NCI-H2196 (cell line): ENCODE data around the gene APEH.
A peak's percentile ranks its signal among the peaks of the same experiment; 100 is the strongest.

Experiments
- DNase-seq: peaks from one replicate; lab custom pipeline; 2025; ENCODE audit not compliant: unreplicated experiment; lab: John Stamatoyannopoulos, UW

APEH gene

DNA sequence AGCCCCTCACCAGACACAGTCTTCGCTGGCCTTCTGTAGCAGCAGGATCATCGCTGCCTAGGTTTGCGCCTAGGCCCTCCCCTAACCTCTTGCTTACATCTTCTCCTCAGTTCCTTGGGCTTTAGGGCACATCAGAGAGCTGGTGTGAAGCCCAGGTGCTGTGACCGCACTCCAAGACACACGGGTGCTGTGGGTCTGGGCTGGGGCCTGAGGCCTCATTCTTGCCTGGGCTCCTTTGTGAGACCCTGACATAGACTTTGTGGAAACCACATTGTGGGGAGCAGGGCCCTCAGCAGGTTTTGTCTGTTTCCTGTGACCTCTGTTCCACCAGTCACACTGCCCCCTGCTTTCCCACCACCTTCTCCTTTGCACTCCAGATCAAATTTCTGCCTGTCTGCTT lies 37.3 kb downstream of the APEH start:
- no peak for DNase-seq

DNA sequence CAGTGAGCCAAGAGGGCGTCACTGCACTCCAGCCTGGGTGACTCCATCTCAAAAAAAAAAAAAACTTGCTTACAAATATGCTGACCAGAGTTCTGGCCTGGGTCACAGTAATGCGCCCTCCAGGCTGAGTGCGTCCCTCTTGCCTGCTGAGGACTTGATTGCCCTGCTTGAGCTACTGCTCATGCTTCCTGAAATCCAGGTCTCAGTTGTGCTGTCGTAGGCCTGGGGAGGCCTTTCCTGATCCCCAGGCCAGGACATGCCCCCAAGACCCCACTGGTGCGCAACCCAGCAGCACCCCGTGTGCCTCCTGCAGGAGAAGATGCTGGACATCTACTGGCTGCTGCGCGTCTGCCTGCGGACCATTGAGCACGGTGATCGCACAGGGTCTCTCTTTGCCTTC lies 38.0 kb downstream of the APEH start:
- no peak for DNase-seq

DNA sequence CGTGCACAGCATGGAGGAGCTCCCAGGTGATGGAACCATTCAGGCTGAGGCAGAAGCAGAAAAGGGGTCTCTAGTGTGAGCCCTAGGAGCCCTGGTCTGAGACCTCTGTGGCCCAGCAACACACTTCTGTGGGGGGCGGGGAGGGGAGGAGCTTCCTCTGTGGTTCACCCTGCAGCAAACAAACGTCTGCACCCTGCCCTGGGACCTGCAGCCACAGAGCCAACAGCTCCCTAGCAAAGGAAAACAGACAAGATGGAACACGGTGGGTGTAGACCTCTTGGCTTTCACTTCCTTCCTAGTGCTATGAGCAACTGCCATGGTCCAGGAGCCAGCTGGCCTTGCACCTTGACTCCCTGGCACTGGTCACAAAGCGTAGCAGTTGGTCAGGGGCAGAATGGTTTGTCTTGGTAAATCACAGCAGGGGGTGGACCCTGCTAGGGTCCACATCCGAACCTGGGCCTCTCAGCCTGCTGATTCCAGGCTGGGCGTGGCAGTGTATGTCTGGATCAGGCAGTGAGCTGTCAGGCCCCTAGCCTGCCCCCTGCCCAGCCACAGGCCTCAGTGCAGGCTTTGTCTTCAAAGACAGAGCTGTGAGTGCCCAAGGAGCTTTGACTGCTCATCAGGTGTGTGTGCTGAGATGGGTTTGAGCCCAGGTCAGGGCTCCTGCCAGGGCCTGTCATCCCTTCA lies 38.6 kb downstream of the APEH start:
- no peak for DNase-seq

DNA sequence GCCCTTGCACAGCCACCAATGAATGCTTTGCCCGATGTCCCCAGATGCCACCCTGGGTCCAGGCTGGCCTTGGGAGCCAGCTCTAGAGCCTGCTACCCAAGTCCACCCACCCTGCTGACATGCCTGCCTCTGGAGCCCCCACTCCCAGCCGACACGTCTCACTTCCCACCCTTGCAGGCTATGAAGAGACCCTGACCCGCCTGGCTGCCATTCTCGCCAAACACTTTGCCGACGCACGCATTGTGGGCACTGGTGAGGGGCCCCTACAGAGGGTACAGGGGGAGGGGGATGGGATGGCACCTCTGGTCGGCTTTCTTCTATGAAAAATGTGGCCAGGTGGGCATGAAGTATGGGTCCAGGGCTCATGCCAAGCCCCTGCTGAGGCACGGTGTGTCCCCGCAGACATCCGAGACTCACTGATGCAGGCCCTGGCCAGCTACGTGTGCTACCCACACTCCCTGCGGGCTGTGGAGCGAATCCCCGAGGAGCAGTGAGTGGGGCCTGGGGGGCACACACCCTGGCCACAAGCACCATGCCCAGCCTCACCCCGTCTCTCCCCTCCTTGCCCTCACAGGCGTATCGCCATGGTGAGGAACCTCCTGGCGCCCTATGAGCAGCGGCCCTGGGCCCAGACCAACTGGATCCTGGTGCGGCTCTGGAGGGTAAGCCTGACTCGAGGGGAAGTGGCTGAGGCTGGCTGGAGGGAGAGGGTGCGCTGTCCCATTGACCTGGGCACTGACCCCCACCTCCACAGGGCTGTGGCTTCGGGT lies 39.4 kb downstream of the APEH start:
- no peak for DNase-seq

DNA sequence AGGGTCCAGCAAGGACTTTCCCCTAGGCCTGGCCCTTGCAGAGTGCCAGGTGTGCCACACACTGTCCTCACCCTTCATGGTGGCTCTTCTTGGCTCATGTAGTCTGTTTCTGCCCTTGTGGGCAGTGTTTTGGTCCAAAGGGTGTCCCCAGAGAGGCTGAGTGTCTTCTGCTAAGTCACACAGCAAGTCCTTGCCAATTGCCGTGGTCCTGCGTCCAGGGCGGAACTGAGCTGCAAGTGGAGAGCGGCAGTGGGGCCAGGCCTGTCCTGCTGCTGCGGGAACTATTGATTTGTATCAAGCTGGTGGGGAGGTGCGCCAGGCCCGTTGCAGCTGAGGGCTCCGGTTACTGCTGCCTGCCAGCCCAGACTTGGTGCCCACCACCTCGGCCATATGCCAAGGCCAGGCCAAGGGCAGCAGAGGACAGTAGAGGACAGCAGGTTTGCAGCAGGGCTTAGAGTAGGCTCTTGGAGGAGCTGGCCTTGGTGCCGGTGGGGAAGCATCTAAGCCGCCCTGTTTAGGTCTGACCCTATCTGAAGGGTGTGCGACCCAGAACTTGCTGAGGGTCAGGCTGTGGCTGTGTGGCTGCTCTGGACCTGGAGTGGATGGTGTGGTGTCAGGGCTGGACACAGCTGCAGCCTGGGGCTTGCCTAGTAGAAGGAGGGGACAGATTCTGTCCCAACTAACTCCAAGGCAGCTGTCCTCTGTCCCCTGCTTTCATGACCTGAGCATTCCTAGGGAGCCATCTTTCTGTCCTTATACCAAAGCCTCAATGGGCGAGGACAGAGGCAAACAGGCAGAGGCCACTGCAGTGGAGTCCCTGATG lies 40.8 kb downstream of the APEH start:
- DNase-seq, result no peak

DNA sequence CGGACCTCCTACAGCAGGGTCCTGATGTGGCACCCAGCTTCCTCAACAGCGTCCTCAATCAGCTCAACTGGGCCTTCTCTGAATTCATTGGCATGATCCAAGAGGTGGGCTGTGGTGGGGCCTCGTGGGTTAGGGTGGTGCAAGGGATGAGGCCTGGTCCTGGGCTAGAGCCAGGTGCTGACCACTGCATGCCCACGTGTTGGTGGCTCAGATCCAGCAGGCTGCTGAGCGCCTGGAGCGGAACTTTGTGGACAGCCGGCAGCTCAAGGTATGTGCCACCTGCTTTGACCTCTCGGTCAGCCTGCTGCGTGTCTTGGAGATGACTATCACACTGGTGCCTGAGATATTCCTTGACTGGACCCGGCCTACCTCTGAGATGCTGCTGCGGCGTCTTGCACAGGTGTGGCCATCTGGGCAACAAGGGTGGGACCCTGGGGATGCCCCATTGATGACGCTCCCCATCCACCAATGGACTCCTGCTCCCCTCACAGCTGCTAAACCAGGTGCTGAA lies 41.5 kb downstream of the APEH start:
- DNase-seq, result no peak

DNA sequence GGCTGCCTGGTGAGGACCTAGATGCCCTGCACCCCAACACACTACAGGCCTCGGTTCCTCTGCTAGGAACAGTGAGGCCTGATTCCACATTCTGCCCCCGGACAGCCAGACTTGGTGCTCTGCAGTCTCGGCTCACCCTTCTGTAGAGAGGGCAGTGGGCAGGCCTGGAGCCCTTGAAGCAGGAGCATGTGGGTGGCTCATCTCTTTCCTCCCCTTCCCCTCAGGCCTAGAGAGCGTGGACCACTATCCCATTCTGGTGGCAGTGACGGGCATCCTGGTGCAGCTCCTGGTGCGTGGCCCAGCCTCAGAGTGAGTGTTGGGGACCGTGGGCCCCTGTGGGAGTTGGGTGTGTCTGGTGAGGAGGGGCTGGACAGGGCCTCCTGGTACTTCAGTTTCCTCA lies 42.0 kb downstream of the APEH start:
- no peak for DNase-seq

DNA sequence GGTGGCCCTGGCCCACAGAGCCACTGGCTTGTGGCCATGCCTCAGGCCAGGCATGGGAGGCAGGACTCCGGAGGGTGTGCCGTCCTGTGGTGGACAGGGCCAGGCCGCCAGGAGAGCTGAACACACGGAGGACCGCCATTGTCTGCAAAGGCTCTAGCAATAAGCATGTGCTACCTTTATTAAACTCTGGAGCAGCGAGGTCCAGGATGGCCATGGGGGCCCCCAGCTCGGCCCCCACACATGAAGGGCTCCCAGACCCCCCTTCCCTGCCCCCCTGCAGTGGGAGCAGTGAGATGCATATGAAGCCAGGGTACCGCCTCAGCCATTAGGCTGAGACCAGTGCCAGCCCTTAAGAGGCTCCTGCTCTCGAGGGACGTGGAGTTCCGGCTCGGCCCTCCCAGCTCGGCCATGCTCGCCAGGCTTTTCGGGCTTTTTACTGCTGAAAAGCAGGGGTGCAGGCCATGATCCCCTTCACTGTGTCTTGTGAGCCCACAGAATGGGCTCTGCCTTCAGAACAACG lies 42.6 kb downstream of the APEH start:
- DNase-seq, result no peak

DNA sequence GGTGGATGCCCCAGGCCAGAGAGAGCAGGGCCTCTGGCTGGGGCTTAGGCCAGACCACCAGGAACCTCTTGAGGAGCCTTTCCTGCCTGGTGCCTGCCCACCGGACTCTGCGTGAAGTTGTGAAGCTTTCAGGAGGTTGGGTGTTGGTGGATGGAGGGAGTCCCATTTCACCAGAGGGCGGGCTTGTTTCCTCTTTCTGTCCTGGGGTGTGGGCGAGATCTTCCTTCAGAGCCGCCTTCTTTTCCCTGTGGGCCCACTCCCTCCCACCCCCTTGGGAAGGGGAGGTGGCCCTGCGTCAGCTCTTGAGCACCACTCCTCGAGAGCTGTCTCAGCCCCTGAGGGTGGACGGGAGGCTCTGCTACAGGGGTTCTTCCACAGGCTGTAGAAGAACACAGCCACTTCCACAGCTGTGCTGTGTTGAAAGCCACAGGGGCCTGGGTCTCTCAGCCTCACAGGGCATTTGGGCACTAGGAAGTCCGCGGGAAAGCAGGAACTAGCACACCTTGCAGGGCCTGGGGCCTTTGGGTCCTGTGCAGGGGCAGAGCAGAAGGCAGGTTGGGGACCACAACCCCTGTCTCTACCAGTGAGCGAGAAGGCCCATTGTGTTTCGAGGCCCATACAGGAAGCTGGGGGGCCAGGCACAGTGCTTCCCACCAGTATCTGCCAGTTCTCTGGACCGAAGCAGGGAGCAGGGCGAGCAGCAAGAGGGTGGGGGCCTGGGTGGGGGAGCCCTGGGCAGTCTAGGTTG lies 43.2 kb downstream of the APEH start:
- no peak for DNase-seq

DNA sequence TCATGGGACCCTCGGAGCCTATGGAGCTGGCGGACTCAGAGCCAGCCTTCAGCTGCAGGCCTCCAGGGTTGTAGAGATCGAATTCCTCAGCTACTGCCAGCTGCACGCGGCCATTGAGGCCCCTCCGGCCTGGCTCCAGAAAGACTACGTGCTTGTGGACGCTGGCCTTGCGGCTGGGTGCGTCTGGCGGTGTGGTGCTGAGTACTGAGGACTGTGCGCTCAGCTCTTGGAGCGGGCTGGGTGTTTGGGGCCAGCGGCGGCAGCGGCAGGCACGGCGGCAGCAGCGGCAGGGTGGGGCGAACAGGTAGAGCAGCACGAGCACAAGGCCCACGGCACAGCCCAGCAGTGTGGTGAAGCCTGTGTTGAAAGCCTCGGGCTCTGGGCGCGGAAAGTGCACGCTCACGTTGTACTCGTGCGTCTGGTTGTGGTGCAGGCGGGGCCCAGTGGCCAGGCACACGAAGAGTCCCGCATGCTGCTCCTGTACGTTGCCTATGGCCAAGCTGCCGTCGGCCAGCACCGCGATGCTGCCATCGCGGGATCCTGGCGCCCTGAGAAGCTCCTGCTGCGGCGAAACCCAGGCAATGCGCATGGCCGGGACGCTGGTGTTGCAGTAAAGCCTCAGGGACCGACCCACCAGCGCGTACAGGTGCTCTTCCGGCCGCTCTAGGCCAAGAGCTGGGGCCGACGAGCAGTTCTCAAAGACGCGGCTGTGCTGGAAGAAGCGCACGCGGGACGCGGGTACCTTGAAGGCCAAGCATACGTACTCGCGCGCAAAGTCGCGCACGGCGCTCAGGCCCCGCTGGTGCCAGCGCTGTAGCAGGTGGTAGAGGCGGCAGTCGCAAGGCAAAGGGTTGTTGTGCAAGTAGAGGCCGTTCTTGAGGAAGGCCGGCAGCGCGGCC lies 44.1 kb downstream of the APEH start:
- no peak for DNase-seq

DNA sequence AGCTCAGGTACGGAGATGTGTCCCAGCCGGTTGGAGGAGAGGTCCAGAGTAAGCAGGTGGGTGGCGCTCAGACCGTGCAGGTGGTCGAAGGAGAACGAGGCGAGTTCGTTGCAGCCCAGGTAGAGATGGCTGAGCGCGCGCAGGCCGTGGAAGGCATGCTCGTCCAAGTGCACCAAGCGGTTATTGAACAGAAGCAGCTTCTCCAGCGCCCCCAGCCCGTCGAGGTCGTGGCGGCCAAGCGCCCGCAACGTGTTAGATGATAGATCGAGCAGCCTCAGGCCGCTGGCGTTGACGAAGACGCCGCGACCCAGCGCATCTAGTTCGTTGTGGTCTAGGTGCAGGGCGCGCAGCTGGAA lies 44.7 kb downstream of the APEH start:
- DNase-seq, result no peak

DNA sequence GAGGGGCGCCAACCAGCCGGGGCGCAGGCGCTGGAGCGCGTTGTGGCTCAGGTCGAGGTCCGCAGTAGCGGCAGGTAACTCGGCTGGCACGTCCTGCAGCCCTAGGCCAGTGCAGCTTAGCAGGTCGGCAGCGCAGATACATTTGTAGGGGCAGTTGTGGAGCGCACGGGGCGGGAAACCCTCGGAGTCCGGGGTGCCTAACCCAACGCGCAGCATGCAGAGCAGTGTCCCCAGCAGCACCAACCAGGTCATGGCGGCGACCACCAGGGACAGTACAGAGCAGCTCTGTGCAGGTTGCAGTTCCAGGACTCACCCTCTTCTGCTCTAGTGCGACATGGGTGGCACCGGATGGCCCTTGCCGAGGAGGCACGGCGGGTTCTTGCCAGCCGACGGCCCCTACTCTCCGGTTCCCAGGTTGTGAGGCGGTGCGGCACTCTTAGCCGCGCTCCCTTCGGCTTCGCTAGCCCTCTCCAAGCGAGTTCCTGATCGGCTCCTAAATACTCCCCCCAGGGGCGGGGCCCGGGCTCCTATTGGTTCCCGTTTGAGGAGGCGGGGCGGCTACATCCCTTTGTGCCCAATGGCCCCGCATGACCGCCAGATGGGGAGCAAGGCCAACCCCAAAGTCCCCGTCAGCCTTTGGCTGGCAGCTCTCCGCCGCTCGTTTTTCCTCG lies 45.2 kb downstream of the APEH start, which contains the start of gene AMIGO3:
Gene AMIGO3, minus strand, starts transcription at position 471 of the 671 bp plus-strand sequence. Its CDS starts 219 bp downstream, at position 252.
- DNase-seq, result peak; percentile 86

DNA sequence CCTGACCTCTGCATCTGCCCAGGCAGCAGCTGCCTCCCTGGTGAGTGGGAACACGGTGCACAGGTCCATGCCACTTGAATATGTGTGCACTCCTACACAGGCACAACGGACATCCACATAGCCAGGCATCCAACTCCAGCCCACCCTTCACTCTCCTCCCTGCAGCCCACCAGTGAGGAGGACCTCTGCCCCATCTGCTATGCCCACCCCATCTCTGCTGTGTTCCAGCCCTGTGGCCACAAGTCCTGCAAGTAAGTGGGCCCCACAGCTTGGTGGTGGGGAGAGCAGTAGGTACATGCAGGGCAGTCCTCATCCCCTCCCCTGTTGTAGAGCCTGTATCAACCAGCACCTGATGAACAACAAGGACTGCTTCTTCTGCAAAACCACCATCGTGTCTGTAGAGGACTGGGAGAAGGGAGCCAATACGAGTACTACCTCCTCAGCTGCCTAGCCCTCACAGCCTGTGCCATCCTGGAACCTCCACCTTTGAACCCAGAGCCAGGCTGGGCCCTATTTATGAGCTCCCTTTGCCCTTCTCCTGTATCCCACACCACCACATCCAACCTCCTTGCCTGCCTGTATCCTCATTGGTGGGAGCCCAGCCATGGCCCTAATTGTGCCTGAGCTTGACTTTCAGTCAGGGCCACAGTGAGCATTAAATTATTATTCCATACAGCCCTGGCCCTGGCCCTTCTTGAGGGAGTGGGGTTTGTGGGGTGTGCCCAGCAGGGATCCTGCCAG lies 46.9 kb downstream of the APEH start:
- no peak for DNase-seq

DNA sequence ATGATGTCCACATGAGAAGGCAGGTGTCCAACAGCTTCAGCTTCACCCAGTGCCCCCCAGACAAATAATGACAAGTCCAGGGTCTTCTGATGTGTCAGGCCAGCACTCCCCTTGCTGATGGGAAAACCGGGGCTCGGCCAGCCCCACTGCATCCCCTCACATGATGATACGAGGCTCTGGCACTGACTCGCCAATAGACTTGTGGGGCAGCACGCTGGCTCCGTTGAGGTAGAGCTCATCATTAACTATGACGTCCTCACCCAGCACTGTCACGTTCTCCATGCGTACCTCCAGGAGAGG lies 47.4 kb downstream of the APEH start:
- DNase-seq, result no peak

DNA sequence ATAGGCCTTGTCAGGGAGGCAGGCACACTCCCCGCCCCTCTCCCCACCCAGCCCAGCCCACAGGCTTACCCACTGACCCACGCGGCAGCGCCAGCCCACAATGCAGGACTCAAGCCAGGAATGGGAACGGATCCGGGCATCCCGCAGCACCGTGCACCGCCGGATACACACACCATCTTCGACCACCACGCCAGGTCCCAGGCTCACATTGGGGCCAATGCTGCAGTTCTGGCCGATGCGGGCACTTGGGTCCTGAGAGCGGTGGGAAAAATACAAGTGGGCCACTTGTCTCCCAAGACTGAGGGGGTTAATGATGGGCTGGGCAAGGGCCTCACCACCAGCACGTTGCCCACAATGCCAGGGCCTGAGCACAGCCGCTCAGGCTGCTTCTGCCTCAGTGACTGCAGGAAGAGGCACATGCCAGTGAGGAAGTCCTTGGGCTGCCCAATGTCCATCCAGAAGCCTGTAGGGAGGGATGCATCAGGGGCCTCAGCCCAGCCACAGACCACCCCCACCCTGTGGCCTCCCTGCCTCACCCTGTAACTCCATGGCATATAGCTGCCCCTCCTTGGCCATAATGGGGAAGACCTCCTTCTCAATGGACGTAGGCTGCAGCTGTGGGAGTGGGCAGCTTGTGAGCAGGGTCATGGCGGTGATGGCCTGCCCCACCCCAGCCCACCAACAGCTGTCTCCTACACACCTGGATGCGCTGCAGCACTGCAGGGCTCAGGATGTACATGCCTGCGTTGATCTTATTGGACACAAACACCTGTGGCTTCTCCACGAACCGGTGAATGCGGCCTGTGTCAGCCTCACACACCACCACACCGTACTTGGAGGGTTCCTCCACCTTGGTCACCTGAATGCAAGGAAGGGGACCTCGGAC lies 48.0 kb downstream of the APEH start:
- DNase-seq, result no peak

DNA sequence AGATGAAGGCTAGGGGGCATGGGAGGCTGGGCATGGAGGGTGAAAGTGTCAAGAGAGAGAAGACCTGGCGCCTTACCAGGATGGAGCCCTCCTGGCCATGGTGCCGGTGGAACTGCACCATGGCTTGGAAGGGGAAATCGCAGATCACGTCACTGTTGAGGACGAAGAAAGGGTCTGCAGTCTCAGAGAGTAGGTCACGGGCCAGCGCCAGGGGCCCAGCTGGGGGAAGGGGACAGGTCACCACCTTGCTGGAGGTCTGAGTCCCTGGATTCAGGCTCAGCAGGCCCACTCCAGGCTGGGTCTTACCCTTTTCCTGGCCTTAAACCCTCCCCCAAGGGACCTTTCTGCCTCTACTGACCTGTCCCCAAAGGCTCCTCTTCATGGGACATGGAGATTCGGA lies 48.7 kb downstream of the APEH start:
- no peak for DNase-seq

DNA sequence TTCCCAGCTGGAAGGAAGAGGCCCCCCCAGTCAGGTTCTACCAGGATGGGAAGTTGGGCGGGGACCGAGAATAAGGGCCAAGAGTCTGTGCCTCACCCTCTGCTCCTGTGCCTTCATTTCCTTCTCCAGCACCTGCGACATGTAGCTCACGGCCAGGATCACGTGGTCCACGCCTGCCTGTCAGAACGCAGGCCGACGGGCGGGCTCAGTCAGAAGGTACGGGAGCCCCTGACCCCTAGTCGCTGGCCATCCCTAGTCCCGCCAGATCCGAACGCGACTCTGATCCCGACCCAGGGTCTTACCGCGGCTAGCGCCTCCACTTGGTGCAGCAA lies 49.1 kb downstream of the APEH start:
- DNase-seq, result peak; percentile 33
